Prostate gland (tissue), 2 donors: ENCODE data around the gene DSCAM. TPM values are rescaled to one million over a fixed set of nuclear protein-coding genes. Genes with fewer than 3 reads are reported as not detected.

ENCODE experiments used
- DNase-seq: peaks from one replicate; pipeline ENCODE4 v3.0.0-alpha.2; 2019; ENCODE audit warnings: low spot score
- H3K27ac ChIP-seq, 2 donors: fragments of 200-600 bp; sonication (generic); 2 replicates each; pipeline ENCODE4 v1.5.1; 2017 to 2019
- H3K27me3 ChIP-seq: fragments of 200-600 bp; sonication (generic); replicated peaks from 2 replicates; pipeline ENCODE4 v1.5.1; 2019; ENCODE audit not compliant: insufficient read depth
- H3K36me3 ChIP-seq, 2 donors: fragments of 200-600 bp; sonication (generic); 1 replicate in 1 of 2; 2 replicates in 1 of 2; pipeline versions ENCODE4 v1.5.1 to v1.8.1; 2017 to 2019
- H3K4me1 ChIP-seq: fragments of 200-600 bp; sonication (generic); replicated peaks from 2 replicates; pipeline ENCODE4 v1.5.1; 2019
- H3K4me3 ChIP-seq, 2 donors: fragments of 200-600 bp; sonication (generic); 2 replicates each; pipeline ENCODE4 v1.5.1; 2017 to 2019
- H3K9me3 ChIP-seq: fragments of 200-600 bp; sonication (generic); 2 replicates; pipeline ENCODE4 v1.5.1; 2017
- POLR2A ChIP-seq: fragments of 450-650 bp; IDR thresholded peaks from one replicate; pipeline ENCODE4 v1.6.1; 2016; ENCODE audit warnings: antibody characterized with exemption, mild to moderate bottlenecking
- POLR2AphosphoS5 ChIP-seq: sonication (generic); formaldehyde crosslinking; IDR thresholded peaks from one replicate; pipeline ENCODE4 v1.6.1; 2017; ENCODE audit warnings: antibody characterized with exemption
- WGBS: methylation state at CpG from one replicate; pipeline ENCODE4 v1.1.5; 2018; 5-methylcytosine and 5-hydroxymethylcytosine counted together
- intact Hi-C: fragments of 100-400 bp; cut with DNase I; formaldehyde crosslinking; loops from one replicate; pipeline ENCODE4 v1.14.2; 2022
- total RNA-seq, 2 donors: library from RNA; depleted of rRNA; stranded (reverse); fragments of >200 nt; gene quantifications; one replicate each; pipeline ENCODE4 v1.1.0, GENCODE V29; 2016
- TF ChIP-seq, protein P1 (sequence below), 4 experiments: fragments of 200-600 bp in 2 of 4; fragments of 450-650 bp in 2 of 4; sonication (generic) in 2 of 4; IDR thresholded peaks; 1 replicate in 3 of 4; 2 replicates in 1 of 4; pipeline ENCODE4 v1.5.1; 2016 to 2019; ENCODE audit warnings: antibody characterized with exemption in 4 of 4, mild to moderate bottlenecking in 2 of 4, moderate library complexity in 2 of 4

The DSCAM gene
- total RNA-seq, 2 donors from 2014 or later = under 0.01 to 1.6 TPM

- Histone ChIP-seq H3K4me1 (no peaks in the 10 kb centered on the region), H3K27ac (no peak overlapping the region), H3K36me3 (no peaks in the 10 kb centered on the region), H3K27me3 (no peaks in the 10 kb centered on the region), H3K4me3 (no peak overlapping the region), H3K9me3 (no peaks in the 10 kb centered on the region)
- intact Hi-C loops = loop anchor here (10.0 kb wide), 1 partner anchor 243 kb away; no protein-coding TSS in a partner anchor
- TF ChIP-seq POLR2AphosphoS5 = no peak
- TF ChIP-seq, protein P1, sequence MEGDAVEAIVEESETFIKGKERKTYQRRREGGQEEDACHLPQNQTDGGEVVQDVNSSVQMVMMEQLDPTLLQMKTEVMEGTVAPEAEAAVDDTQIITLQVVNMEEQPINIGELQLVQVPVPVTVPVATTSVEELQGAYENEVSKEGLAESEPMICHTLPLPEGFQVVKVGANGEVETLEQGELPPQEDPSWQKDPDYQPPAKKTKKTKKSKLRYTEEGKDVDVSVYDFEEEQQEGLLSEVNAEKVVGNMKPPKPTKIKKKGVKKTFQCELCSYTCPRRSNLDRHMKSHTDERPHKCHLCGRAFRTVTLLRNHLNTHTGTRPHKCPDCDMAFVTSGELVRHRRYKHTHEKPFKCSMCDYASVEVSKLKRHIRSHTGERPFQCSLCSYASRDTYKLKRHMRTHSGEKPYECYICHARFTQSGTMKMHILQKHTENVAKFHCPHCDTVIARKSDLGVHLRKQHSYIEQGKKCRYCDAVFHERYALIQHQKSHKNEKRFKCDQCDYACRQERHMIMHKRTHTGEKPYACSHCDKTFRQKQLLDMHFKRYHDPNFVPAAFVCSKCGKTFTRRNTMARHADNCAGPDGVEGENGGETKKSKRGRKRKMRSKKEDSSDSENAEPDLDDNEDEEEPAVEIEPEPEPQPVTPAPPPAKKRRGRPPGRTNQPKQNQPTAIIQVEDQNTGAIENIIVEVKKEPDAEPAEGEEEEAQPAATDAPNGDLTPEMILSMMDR (IDR thresholded peaks at IDR 0.05) = no peak
- TF ChIP-seq POLR2A = no peak
- no peak for DNase-seq
- WGBS = 73% methylated on average over 6 of the region's 6 CpGs
Observed at GRCh38 chr21:40388046-40388445, 458.9 kb downstream of the DSCAM start.

- Histone ChIP-seq H3K9me3 (no peaks in the 10 kb centered on the region), H3K27me3 (no peaks in the 10 kb centered on the region), H3K4me1 (no peaks in the 10 kb centered on the region), H3K4me3 (no peak overlapping the region), H3K27ac (no peak overlapping the region), H3K36me3 (no peaks in the 10 kb centered on the region)
- intact Hi-C loops = loop anchor here (10.0 kb wide), 1 partner anchor 242 kb away; no protein-coding TSS in a partner anchor
- no peak for DNase-seq
- no peak for TF ChIP-seq POLR2A
- TF ChIP-seq POLR2AphosphoS5 = no peak
- TF ChIP-seq, protein P1 (IDR thresholded peaks at IDR 0.05) = no peak
- WGBS = 58% methylated on average over 2 of the region's 2 CpGs
Observed at GRCh38 chr21:40386981-40387747, 459.8 kb downstream of the DSCAM start.

DNA sequence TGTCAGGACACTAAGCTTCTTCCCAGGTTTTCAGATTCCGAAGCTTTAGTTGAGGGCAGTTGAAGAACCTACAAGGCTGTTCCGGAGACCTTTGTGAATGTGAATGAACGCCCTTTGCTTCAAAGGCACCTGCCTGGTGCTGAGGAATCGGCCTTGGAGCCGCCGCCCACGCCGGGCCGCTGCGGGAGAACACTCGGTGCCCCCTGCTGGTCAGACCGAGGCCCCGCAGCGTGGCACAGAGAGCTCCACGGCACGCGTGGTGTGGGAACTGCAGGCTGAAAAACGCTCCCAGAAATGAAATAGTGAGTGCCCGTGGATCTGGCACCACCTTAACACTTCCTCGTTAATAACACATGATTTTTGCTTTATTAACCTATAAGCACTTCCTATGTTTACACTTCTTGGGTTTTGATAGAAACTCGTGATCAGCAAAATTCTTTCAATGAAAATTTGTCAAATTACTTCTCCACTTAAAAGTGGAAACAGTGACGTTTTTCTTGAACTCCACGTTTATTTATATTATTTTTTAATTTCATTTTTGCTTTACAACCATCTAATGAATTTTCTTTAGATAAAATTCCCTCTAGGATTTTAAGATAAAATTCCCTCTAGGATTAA, 460.6 kb downstream of the DSCAM start:
- intact Hi-C loops = loop anchor here (10.0 kb wide), 1 partner anchor 242 kb away; no protein-coding TSS in a partner anchor
- Histone ChIP-seq H3K4me3 (no peak overlapping the region), H3K36me3 (no peaks in the 10 kb centered on the region), H3K9me3 (no peaks in the 10 kb centered on the region), H3K27me3 (no peaks in the 10 kb centered on the region), H3K27ac (no peak overlapping the region), H3K4me1 (no peaks in the 10 kb centered on the region)
- TF ChIP-seq, protein P1 (IDR thresholded peaks at IDR 0.05) = peak; percentile 70 to 88 (median 82)
- TF ChIP-seq POLR2A = no peak
- TF ChIP-seq POLR2AphosphoS5 = no peak
- peak; percentile 56 for DNase-seq
- WGBS = 9% methylated on average over 23 of the region's 23 CpGs

DNA sequence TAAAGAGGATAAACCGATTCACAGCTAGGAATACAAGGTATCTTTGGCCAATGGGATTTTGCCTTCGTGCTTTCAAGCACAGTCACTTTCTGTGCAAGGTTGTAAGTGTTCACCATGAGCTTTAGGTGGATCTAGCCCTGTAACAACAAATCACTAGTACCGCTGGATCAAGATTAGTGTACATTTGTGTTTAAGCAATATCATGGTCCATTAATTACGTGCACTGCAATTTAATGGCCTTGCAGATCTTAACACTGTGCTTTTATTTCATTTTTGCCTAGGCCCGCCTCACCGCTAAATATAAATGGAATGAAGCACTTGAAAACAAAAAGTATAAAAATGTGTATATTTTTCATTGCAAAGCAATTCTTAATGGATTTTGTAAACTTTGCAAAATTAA, 461.1 kb downstream of the DSCAM start:
- DNase-seq = no peak
- intact Hi-C loops = loop anchor here (10.0 kb wide), 1 partner anchor 241 kb away; no protein-coding TSS in a partner anchor
- no peaks in the 10 kb centered on the region for H3K27me3 ChIP-seq

More for the DNA sequence above, 461.1 kb downstream of the DSCAM start:
- no peak overlapping the region for H3K4me3 ChIP-seq
- 71% methylated on average over 6 of the region's 6 CpGs for whole genome bisulfite sequencing
- H3K9me3 ChIP-seq = no peaks in the 10 kb centered on the region
- no peak overlapping the region for H3K27ac ChIP-seq
- TF ChIP-seq, protein P1 (IDR thresholded peaks at IDR 0.05) = no peak
- TF ChIP-seq POLR2AphosphoS5 = no peak
- TF ChIP-seq POLR2A = no peak
- H3K36me3 ChIP-seq = no peaks in the 10 kb centered on the region
- no peaks in the 10 kb centered on the region for H3K4me1 ChIP-seq
